ENCODE data around the gene PSMA2. TPM values are rescaled to one million over a fixed set of nuclear protein-coding genes. Genes with fewer than 3 reads are reported as not detected.

The PSMA2 gene
- total RNA-seq, 1 experiment from 2014 or later, result 228 TPM

GRCh38 chr7:42980084-42980483 is 48.1 kb upstream of the PSMA2 start:
- peaks cover 31% of the 10 kb centered on the region for H3K9me3 Mint-ChIP-seq
- ATAC-seq (no peak), DNase-seq (ENCODE audit: low spot score) (no peak)
- H3K4me1 Mint-ChIP-seq, result no peaks in the 10 kb centered on the region
- H3K27me3 Mint-ChIP-seq (ENCODE audit: low read depth), result peaks cover 2% of the 10 kb centered on the region; the same call in 1 of the 2 replicates
- ChIA-PET POLR2A (no interaction called here), CTCF (no interaction called here)
- no peak overlapping the region for H3K4me3 Mint-ChIP-seq
- H3K27ac Mint-ChIP-seq, result no peak overlapping the region
- TF ChIP-seq ATF6 (CRISPR knock-in tag; IDR thresholded peaks at IDR 0.05), result no peak
- TF ChIP-seq CTCF (IDR thresholded peaks at IDR 0.05), result no peak
- TF ChIP-seq PRDM15 (CRISPR knock-in tag; IDR thresholded peaks at IDR 0.05), result no peak
- no peak for TF ChIP-seq NFE2L1 (CRISPR knock-in tag; IDR thresholded peaks at IDR 0.05)
- no peak for TF ChIP-seq ZNF425 (CRISPR knock-in tag; conservative IDR thresholded peaks at IDR 0.05)
- TF ChIP-seq JAZF1 (CRISPR knock-in tag; IDR thresholded peaks at IDR 0.05), result no peak
- no peak for TF ChIP-seq ZNF281 (CRISPR knock-in tag; IDR thresholded peaks at IDR 0.05)
- no peak for TF ChIP-seq TEAD4 (CRISPR knock-in tag; IDR thresholded peaks at IDR 0.05)
- no peak for TF ChIP-seq SMAD4 (CRISPR knock-in tag; IDR thresholded peaks at IDR 0.05)
- no peak for TF ChIP-seq ZBTB21 (CRISPR knock-in tag; IDR thresholded peaks at IDR 0.05; ENCODE audit: borderline replicate concordance)
- no peak for TF ChIP-seq FOXJ3 (CRISPR knock-in tag; IDR thresholded peaks at IDR 0.05; ENCODE audit: borderline replicate concordance)
- no peak for TF ChIP-seq NFYB (CRISPR knock-in tag; conservative IDR thresholded peaks at IDR 0.05; ENCODE audit: low read depth)
- TF ChIP-seq ELF4 (CRISPR knock-in tag; IDR thresholded peaks at IDR 0.05; ENCODE audit: low read depth), result no peak
- TF ChIP-seq SOX15 (CRISPR knock-in tag; IDR thresholded peaks at IDR 0.05), result no peak
- TF ChIP-seq KAT7 (CRISPR knock-in tag; IDR thresholded peaks at IDR 0.05; ENCODE audit: borderline replicate concordance), result no peak
- no peak for TF ChIP-seq CREM (CRISPR knock-in tag; IDR thresholded peaks at IDR 0.05)
- no peak for TF ChIP-seq RELA (CRISPR knock-in tag; IDR thresholded peaks at IDR 0.05; ENCODE audit: borderline replicate concordance)
- no peak for TF ChIP-seq GABPB1 (CRISPR knock-in tag; IDR thresholded peaks at IDR 0.05)
- no peak for TF ChIP-seq ZNF263 (CRISPR knock-in tag; IDR thresholded peaks at IDR 0.05; ENCODE audit: low read depth)
- no peak for TF ChIP-seq ZSCAN18 (CRISPR knock-in tag; IDR thresholded peaks at IDR 0.05)
- H3K36me3 Mint-ChIP-seq, result peaks cover 6% of the 10 kb centered on the region
